Fibroblast of the aortic adventitia (primary cell): Measurements from ENCODE around the gene BICDL2. TPM values are rescaled to one million over a fixed set of nuclear protein-coding genes. Genes with fewer than 3 reads are reported as not detected.

Experiments used
- DNase-seq: peaks from one replicate; pipeline ENCODE4 v3.0.0-alpha.2; 2010; ENCODE audit warnings: low read depth
- H3K4me3 ChIP-seq: 2 replicates; pipeline ENCODE4 v1.5.1; 2011; ENCODE audit warnings: low read depth, mild to moderate bottlenecking, control low read depth, low read length, moderate library complexity
- total RNA-seq: library from RNA; depleted of rRNA; stranded (reverse); fragments of >200 nt; gene quantifications from 2 replicates; pipeline ENCODE4 v1.2.3, GENCODE V29; 2012; ENCODE audit warnings: low replicate concordance
- TF ChIP-seq, protein P1 (sequence below): IDR thresholded peaks from 2 replicates; pipeline ENCODE4 v1.5.1; 2011; ENCODE audit warnings: mild to moderate bottlenecking, low read length, control low read depth, inconsistent platforms; ENCODE audit not compliant: insufficient read depth

Gene BICDL2
- total RNA-seq, 1 donor = not detected

DNA sequence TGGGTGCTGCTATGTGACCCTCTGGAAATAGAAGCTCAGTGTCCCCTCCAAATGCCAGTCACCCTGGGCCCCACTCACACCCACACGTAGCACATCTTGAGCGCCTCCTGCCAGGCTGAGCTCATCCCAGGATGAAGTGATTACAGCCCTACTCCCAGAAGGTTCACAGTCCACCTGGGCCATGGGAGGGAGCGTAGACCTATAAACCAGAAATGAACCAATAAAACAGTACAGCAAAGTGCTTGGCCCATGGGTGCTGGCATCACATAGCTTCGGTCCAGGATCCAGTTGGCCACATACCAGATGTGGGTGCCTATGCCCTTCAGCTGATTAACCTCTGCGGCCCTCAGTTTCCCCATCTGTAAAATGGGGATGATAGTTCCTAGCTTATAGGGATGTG lies 2.2 kb upstream of the BICDL2 start:
- DNase-seq = no peak
- no peak overlapping the region for H3K4me3 ChIP-seq
- TF ChIP-seq, protein P1, sequence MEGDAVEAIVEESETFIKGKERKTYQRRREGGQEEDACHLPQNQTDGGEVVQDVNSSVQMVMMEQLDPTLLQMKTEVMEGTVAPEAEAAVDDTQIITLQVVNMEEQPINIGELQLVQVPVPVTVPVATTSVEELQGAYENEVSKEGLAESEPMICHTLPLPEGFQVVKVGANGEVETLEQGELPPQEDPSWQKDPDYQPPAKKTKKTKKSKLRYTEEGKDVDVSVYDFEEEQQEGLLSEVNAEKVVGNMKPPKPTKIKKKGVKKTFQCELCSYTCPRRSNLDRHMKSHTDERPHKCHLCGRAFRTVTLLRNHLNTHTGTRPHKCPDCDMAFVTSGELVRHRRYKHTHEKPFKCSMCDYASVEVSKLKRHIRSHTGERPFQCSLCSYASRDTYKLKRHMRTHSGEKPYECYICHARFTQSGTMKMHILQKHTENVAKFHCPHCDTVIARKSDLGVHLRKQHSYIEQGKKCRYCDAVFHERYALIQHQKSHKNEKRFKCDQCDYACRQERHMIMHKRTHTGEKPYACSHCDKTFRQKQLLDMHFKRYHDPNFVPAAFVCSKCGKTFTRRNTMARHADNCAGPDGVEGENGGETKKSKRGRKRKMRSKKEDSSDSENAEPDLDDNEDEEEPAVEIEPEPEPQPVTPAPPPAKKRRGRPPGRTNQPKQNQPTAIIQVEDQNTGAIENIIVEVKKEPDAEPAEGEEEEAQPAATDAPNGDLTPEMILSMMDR = no peak

DNA sequence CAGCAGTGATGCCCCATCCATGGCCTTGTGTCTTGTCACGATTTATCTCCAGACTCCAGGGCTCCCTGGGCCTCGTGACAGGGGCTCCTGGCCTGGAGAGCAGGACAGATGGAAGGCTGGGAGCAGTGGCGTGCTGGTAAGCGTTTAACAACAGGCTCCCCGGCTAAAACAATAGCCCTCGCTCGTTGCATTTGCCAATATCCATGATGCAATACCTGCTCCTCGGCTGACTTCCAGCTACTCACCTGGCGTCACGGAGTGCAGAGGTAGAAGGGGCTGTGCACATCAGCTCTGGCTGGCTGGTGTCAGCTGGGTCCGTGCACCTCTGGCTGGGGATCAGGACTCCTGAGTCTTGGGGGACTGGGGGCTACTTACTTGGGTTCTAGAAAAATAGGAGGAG lies 1.5 kb upstream of the BICDL2 start:
- TF ChIP-seq, protein P1 = no peak
- H3K4me3 ChIP-seq = no peak overlapping the region
- no peak for DNase-seq

DNA sequence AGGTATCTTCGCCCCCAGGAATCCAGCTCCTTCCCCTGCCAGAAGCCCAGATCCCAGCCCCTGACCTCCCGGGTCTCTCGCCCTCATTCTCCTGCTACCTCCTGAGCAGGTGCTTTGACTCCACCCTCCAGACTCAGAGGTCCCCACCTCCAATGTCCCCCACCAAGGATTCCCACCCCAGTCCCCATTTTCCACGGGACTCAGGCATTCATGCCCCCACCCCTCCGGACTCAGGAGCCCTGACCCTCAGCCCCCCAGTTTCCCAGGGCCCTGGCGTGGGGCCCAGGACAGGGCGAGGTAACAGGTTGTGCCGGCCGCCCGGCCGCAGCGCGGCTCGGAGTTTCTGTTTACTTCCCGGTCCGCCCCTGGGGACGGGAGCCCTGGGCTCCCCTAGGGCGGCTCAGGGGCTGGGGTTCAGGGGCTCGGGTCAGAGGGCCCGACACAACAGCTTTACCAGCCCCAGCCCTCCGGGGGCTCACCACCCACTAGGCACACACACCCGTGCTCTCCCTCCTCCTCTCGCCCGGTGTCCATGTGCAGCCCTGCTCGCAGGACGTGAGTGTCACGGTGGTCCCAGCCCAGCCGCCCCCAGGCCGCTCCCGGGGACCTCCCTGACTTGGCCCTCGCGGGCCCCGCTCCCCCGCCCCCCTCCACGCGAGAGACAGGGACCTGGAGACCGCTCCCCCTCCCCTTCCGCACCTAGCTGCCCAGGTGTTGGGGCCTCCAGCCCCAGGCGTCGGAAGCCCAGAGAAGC lies 595 bp downstream of the BICDL2 start:
- no peak for DNase-seq
- H3K4me3 ChIP-seq = no peak overlapping the region
- TF ChIP-seq, protein P1 = no peak

DNA sequence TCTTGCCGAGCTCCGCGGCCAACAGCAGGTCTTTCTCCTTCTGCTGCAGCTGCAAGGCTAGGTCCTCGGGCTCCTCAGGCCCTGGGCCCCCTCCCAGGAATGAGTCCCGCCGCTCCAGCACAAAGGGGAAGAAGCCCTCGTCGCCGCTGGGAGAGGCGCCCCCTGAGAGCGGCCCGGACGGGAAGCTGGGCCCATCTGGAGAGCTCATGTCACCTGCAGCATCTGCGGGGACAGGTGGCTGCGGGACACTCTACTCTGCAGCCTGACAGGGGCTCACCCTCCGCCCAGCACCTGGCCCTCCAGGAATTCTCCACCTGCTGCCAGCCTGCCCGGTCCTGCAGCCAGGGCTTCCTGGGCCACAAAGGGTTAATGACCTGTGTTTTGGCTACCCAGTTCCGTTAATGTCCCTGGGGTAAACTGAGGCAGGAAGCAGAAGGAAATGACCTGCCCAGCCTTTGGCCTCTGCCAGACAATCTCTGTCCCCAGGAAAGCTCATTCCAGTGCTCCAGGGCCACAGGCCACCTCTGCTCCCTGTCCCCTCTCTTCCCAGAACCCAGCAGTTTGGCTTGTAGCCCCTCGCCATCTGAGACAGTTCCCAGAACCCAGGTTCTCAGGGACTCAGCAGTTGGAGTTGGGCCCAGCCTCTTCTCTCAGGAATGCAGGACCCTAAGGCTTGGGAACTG lies 1.3 kb downstream of the BICDL2 start:
- no peak for DNase-seq
- TF ChIP-seq, protein P1 = no peak
- no peak overlapping the region for H3K4me3 ChIP-seq

DNA sequence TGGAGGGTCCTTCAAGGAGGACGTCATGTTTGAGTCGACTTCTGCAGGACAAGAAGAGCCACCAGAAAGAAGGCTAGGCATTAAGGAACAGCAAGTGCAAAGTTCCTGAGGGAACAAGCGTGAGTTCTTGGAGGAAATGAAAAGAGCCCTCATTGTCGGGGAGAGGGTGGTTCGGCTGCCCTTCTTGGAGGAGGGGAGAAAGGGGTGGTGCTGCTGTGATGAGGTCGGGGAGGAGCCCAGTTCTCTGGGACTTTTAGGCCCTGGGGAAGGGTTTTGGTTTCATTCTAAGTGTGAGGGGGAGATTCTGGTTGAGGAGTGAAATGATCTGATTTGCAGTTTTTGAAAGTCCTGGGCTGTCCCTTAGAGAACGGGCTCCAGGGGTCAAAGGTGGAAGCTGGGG lies 4.1 kb downstream of the BICDL2 start:
- H3K4me3 ChIP-seq = no peak overlapping the region
- no peak for DNase-seq
- TF ChIP-seq, protein P1 = no peak

DNA sequence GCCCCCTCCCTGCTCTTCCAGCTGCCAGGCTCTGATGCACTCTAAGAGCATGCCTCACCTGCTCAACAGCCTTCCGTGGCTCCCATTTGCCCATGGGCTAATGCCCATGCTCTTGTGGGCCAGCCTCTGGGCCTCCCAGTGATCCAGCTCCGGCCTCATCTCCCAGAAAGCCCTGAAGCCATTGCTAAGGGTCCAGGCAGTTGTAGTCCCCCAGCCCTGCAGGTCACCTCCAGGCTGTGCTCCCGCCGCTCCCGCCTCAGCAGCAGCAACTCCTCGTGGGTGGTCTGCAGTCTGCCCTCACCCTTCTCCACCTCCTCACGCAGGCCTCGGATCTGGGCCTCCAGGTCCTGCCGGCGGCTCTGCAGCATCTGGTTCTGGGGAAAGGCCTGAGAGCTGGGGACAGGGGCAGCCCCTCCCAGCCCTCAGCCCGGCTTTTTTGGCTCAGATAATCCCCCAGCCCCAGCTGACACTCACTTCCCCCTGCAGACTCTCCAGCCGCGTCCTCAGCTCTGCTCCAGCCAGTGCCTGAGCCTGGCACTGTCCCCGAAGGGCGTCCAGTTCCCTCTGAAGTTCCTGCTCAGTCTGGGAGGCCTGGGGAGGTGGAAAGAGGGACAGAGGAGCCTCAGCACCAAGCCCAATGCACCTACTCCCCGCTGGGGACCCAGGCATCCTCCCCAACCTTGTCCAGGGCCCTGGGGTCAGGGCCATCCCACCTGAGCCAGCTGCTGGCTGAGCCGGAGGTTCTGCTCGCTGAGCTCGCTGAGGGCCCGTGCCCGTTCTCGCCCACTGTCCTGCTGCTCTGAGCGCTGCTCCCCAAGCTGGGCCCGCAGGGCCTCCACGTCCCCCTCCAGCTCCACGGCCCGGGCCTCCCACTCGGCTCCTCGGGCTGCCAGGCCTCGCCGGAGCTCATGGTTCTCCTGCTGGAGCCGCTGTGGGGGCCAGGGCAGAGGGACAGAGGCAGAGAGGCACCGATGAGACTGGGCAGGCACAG lies 6.2 kb downstream of the BICDL2 start:
- no peak for DNase-seq
- H3K4me3 ChIP-seq = no peak overlapping the region
- TF ChIP-seq, protein P1 = no peak
